Lower leg skin (tissue), 4 donors: ENCODE data around the gene POU3F3. TPM values are rescaled to one million over a fixed set of nuclear protein-coding genes. Genes with fewer than 3 reads are reported as not detected.

Experiments used
- DNase-seq, 2 donors: peaks; one replicate each; pipeline ENCODE4 v3.0.0-alpha.2; 2019; ENCODE audit warnings: low spot score in 2 of 2
- H3K4me3 ChIP-seq: fragments of 200-600 bp; sonication (generic); 2 replicates; pipeline ENCODE4 v1.5.1; 2017; ENCODE audit warnings: mild to moderate bottlenecking, low read depth; ENCODE audit not compliant: poor library complexity, severe bottlenecking
- CTCF ChIP-seq, 3 donors: fragments of 450-650 bp; IDR thresholded peaks; one replicate each; pipeline ENCODE4 v1.5.1; 2016; ENCODE audit warnings: antibody characterized with exemption in 3 of 3, mild to moderate bottlenecking in 3 of 3, moderate library complexity in 2 of 3
- POLR2A ChIP-seq, 2 donors: fragments of 450-650 bp; IDR thresholded peaks; one replicate each; pipeline ENCODE4 v1.6.1; 2016 to 2017; ENCODE audit warnings: antibody characterized with exemption in 2 of 2, mild to moderate bottlenecking in 1 of 2, moderate library complexity in 1 of 2
- WGBS, 2 donors: methylation state at CpG; one replicate each; pipeline ENCODE4 v1.1.5; 2018; 5-methylcytosine and 5-hydroxymethylcytosine counted together
- intact Hi-C: fragments of 100-400 bp; cut with DNase I; formaldehyde crosslinking; loops from one replicate; pipeline ENCODE4 v1.15.0; 2023; ENCODE audit warnings: low total_unique reads
- total RNA-seq, 4 donors: library from RNA; depleted of rRNA; stranded (reverse); fragments of >200 nt; gene quantifications; one replicate each; pipeline ENCODE4 v1.1.0, GENCODE V29; 2016

POU3F3 gene
- total RNA-seq, 4 donors from 2014 or later: 0.84 to 3.5 (median 2.1) TPM

- no peak overlapping the region for H3K4me3 ChIP-seq
- no peak for DNase-seq
- intact Hi-C loops: no loop called here
- TF ChIP-seq CTCF (IDR thresholded peaks at IDR 0.05) (no peak), POLR2A (IDR thresholded peaks at IDR 0.05) (no peak)
- WGBS, 2 donors: 1 to 2% methylated on average over 42 to 44 of the region's 56 CpGs
Measured at GRCh38 chr2:104844807-104845551, 8.9 kb upstream of the POU3F3 start.

- WGBS, 2 donors: 24 to 30% methylated on average over 13 of the region's 13 CpGs
- H3K4me3 ChIP-seq: no peak overlapping the region
Measured at GRCh38 chr2:104845552-104845931, 8.4 kb upstream of the POU3F3 start.

GRCh38 chr2:104845946-104846785 is 7.7 kb upstream of the POU3F3 start:
- 28 to 30% methylated on average over 16 of the region's 16 CpGs for WGBS, 2 donors

More at GRCh38 chr2:104845552-104845931, 8.4 kb upstream of the POU3F3 start:
- DNase-seq: no peak
- intact Hi-C loops: no loop called here
- TF ChIP-seq CTCF (IDR thresholded peaks at IDR 0.05) (no peak), POLR2A (IDR thresholded peaks at IDR 0.05) (no peak)

GRCh38 chr2:104846786-104847585 is 6.9 kb upstream of the POU3F3 start:
- DNase-seq: no peak
- WGBS, 2 donors: 45 to 47% methylated on average over 9 of the region's 9 CpGs
- H3K4me3 ChIP-seq: no peak overlapping the region
- intact Hi-C loops: no loop called here
- TF ChIP-seq POLR2A (IDR thresholded peaks at IDR 0.05) (no peak), CTCF (IDR thresholded peaks at IDR 0.05) (no peak)

More at GRCh38 chr2:104845946-104846785, 7.7 kb upstream of the POU3F3 start:
- no peak overlapping the region for H3K4me3 ChIP-seq
- no peak for DNase-seq
- intact Hi-C loops: no loop called here
- TF ChIP-seq CTCF (IDR thresholded peaks at IDR 0.05): no peak
- no peak for TF ChIP-seq POLR2A (IDR thresholded peaks at IDR 0.05)

- WGBS, 2 donors: 31 to 45% methylated on average over 5 of the region's 5 CpGs
- intact Hi-C loops: no loop called here
- DNase-seq: no peak
- H3K4me3 ChIP-seq: no peak overlapping the region
- TF ChIP-seq POLR2A (IDR thresholded peaks at IDR 0.05) (no peak), CTCF (IDR thresholded peaks at IDR 0.05) (no peak)
Measured at GRCh38 chr2:104847586-104848160, 6.2 kb upstream of the POU3F3 start.
